DLD1 (cell line): ENCODE measurements around the gene KIRREL3.
"Not testable (repeated sequence)": the region's sequence is repeated elsewhere in the genome, so short reads cannot be mapped to it uniquely, and the experiment has no call there.

ENCODE experiments used
- in situ Hi-C: cut with HindIII; loops from 2 replicates; pipeline ENCODE4 v1.10.0; 2017; ENCODE audit warnings: low sequenced_read_pairs

Gene KIRREL3

DNA sequence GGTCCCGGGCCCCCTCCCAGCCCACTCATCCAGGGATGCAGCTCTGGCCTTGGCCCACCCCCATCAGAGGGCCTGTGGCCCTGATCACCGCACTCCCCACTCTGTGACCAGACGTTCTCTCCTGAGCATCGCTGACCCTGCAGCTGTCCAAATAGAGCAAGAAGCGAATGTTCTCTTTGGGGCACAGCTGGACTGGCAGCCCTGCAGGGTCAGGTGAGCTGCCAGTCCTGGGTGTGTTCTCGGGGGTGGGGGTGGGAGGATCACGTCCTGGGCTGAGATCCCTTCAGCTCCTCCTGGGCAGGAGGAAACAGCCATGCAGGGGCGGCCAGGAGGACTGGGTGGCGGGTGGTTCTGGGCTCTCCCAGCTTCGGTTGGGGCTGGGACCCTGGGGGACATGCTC, 618.6 kb downstream of the KIRREL3 start:
- in situ Hi-C loops = not testable (repeated sequence)

GRCh38 chr11:126380909-126381308, 619.7 kb downstream of the KIRREL3 start:
- in situ Hi-C loops = no loop called here

DNA sequence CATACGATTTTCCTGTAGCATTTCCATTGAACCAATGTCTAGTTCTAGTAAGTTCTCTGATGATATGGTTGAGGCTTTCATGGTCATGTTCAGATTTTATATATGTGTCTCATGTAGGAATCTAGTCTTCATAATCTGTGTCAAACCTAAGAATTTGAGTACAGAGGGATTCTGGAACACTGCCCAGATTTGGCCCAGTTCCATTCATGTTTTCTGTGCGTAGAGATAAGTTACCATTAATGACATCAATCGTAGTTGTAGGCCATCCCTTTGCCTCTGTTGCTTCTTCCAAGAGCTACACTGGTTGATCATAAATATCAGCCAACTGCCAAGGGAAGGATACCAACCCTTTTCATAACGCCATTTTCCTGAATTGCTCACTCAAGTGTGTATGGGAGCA, 621.8 kb downstream of the KIRREL3 start:
- in situ Hi-C loops = no loop called here

- in situ Hi-C loops = no loop called here
These were observed 624.8 kb downstream of the KIRREL3 start for GRCh38 chr11:126375726-126376125.

DNA sequence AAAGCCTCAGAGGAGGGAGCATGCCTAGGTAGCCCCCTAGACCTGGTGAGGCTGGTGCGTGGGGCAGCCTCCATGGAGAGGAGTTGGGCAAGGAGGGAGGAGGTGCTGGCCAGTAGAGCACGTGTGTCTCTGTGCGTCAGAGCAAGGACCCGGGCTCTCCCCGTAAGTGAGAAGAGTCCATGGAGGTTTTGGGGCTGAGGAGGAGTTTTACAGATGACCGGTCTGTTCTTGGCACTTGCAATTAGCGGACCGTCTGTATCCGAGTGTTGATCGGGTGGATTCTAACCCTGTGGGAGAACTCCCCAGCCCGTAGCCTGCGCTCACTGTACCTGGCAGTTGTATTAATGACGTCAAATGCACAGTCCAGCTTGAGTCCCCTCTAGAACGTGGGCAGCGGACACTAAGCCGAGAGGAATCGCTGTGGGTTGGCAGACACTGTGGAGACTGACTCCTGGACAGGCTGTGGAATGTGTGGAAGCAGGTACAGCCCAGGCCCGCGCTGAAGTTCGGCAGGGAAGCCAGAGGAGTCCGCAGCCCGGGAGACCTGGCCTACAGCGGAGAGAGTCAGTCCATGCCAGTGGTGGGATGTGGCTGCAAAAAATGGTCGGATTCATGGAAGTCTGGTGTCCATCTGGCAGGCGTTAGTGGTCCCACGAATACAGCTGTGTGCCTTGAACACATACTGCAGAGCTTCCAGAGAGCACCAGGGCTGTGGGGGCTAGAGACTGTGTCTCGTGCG, 625.8 kb downstream of the KIRREL3 start:
- in situ Hi-C loops = not testable (repeated sequence)

DNA sequence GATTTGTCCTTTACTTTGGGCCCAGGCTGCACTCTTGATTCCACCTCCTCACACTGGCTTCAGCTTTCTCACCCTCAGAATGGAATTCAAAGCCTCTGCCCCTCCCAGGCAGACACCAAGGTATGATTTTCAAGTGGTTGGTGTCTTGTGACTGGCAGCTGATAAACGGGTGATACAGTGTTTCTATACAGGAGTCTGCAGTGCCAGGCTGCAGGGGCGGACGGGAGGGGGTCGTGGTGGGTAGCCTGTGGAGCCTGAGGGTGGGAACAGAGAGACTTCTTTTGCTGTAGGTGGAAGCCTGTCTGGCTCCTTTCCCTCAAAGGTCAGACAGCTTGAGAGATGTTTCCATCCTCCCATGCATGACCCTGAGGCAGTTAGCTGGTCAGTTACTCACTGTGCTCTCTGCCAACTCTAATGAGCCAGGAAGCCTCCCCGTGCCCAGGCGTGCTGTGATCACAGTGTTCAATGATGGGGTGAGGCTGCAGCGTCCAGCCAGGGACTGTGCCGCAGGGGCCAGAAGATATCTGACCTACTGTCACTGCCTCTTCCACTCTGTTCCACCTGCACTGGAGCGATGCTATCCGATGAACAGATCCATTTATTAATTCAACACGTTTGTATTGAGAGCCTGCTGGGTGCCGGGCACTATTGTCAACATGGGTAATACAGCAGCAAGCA, 627.0 kb downstream of the KIRREL3 start:
- in situ Hi-C loops = not testable (repeated sequence)
